ENCODE data around the gene PTPRF. TPM values are rescaled to one million over a fixed set of nuclear protein-coding genes. Genes with fewer than 3 reads are reported as not detected.

Gene PTPRF
- total and polyA plus RNA-seq, 10 donors: 2.7 to 25.0 (median 10.8) TPM

DNA sequence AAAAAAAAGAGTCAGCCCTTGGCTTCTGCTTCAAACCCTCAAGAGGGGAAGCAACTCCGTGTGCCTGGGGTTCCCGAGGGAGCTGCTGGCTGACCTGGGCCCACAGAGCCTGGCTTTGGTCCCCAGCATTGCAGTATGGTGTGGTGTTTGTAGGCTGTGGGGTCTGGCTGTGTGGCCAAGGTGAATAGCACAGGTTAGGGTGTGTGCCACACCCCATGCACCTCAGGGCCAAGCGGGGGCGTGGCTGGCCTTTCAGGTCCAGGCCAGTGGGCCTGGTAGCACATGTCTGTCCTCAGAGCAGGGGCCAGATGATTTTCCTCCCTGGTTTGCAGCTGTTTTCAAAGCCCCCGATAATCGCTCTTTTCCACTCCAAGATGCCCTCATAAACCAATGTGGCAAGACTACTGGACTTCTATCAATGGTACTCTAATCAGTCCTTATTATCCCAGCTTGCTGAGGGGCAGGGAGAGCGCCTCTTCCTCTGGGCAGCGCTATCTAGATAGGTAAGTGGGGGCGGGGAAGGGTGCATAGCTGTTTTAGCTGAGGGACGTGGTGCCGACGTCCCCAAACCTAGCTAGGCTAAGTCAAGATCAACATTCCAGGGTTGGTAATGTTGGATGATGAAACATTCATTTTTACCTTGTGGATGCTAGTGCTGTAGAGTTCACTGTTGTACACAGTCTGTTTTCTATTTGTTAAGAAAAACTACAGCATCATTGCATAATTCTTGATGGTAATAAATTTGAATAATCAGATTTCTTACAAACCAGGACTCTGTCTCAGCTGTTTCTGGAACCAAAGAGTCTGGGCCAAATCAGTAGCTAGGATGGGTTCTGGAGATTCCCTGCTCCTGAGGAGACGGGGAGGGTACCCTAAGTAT lies 92.5 kb downstream of the PTPRF start:
- TF ChIP-seq, protein P1, sequence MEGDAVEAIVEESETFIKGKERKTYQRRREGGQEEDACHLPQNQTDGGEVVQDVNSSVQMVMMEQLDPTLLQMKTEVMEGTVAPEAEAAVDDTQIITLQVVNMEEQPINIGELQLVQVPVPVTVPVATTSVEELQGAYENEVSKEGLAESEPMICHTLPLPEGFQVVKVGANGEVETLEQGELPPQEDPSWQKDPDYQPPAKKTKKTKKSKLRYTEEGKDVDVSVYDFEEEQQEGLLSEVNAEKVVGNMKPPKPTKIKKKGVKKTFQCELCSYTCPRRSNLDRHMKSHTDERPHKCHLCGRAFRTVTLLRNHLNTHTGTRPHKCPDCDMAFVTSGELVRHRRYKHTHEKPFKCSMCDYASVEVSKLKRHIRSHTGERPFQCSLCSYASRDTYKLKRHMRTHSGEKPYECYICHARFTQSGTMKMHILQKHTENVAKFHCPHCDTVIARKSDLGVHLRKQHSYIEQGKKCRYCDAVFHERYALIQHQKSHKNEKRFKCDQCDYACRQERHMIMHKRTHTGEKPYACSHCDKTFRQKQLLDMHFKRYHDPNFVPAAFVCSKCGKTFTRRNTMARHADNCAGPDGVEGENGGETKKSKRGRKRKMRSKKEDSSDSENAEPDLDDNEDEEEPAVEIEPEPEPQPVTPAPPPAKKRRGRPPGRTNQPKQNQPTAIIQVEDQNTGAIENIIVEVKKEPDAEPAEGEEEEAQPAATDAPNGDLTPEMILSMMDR (IDR thresholded peaks at IDR 0.05 in 8 of 11, conservative IDR thresholded peaks at IDR 0.05 in 3 of 11): no peak
- TF ChIP-seq POLR2AphosphoS5 (IDR thresholded peaks at IDR 0.05) (no peak), POLR2A (IDR thresholded peaks at IDR 0.05) (no peak)
- no peak overlapping the region for H3K4me3 ChIP-seq
- H3K27me3 ChIP-seq (replicated peaks in 1 of 7): no peaks in the 10 kb centered on the region
- no peak overlapping the region for H3K27ac ChIP-seq
- DNase-seq: peak; percentile 58
- H3K9me3 ChIP-seq: no peaks in the 10 kb centered on the region
- no peaks in the 10 kb centered on the region for H3K4me1 ChIP-seq
- H3K36me3 ChIP-seq: peaks cover 0 to 33% (median 0%) of the 10 kb centered on the region in 6 donors
- WGBS, 5 donors: 84 to 91% (median 88%) methylated on average over 13 of the region's 13 CpGs
- intact Hi-C loops (cut with DNase I; ENCODE audit: low total_unique reads): no loop called here

GRCh38 chr1:43625063-43625780 lies 94.5 kb downstream of the PTPRF start:
- H3K27ac ChIP-seq: no peak overlapping the region

DNA sequence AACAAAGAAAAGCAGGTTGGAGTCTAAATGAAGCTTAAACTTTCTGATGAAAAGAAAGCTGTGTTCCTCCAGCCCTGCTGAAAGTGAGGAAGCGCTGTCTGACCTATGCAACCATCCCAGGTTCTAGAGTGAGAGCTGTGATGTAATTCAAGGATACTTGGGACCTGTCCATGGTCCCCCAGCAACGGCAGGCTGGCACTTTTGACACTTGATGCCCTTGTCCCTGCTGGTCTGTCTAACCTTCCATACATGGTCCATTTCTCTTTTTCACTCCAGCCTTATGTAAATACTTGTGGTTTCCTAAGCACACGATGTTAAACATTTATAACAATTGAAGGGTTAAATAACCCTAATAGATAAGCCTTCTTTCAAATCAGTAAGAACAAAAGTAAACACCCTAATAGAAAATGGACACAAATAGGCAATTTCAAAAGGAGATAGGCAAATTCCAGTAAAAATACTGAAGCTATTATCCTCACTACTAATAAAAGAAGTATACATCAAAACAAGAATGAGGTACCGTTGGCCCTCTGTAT lies 101.5 kb downstream of the PTPRF start:
- no peak for DNase-seq
- intact Hi-C loops (cut with DNase I; ENCODE audit: low total_unique reads): no loop called here
- Histone ChIP-seq H3K27ac (no peak overlapping the region), H3K27me3 (replicated peaks in 1 of 7) (no peaks in the 10 kb centered on the region), H3K9me3 (no peaks in the 10 kb centered on the region), H3K4me1 (no peaks in the 10 kb centered on the region), H3K4me3 (no peak overlapping the region), H3K36me3 (no peaks in the 10 kb centered on the region)
- 45 to 58% (median 51%) methylated on average over 4 of the region's 4 CpGs for WGBS, 5 donors
- no peak for TF ChIP-seq POLR2AphosphoS5 (IDR thresholded peaks at IDR 0.05)
- TF ChIP-seq, protein P1 (IDR thresholded peaks at IDR 0.05 in 8 of 11, conservative IDR thresholded peaks at IDR 0.05 in 3 of 11): no peak
- no peak for TF ChIP-seq POLR2A (IDR thresholded peaks at IDR 0.05)

More at GRCh38 chr1:43625063-43625780, 94.5 kb downstream of the PTPRF start:
- peak; percentile 58 for DNase-seq
- no peak for TF ChIP-seq POLR2A (IDR thresholded peaks at IDR 0.05)
- TF ChIP-seq, protein P1 (IDR thresholded peaks at IDR 0.05 in 8 of 11, conservative IDR thresholded peaks at IDR 0.05 in 3 of 11): no peak
- no peak for TF ChIP-seq POLR2AphosphoS5 (IDR thresholded peaks at IDR 0.05)
- Histone ChIP-seq H3K36me3 (peaks cover 0 to 19% (median 0%) of the 10 kb centered on the region in 6 donors), H3K4me3 (no peak overlapping the region), H3K9me3 (no peaks in the 10 kb centered on the region), H3K27me3 (replicated peaks in 1 of 7) (no peaks in the 10 kb centered on the region), H3K4me1 (no peaks in the 10 kb centered on the region)
- WGBS, 5 donors: 87 to 93% (median 92%) methylated on average over 16 of the region's 16 CpGs
- intact Hi-C loops (cut with DNase I; ENCODE audit: low total_unique reads): no loop called here

Data from spleen (tissue), 11 donors.